GM19239 (cell line): Measurements from ENCODE around the gene EPS8.
A peak's percentile ranks its signal among the peaks of the same experiment; 100 is the strongest.

Experiments used
- DNase-seq: peaks from one replicate; pipeline ENCODE4 v3.0.0; 2011; ENCODE audit warnings: low spot score; ENCODE audit not compliant: insufficient read length
- FAIRE-seq: peaks from 2 replicates; lab custom pipeline; 2011; peaks lifted over from hg19 to GRCh38; lab: Jason Lieb, UNC

Gene EPS8

DNA sequence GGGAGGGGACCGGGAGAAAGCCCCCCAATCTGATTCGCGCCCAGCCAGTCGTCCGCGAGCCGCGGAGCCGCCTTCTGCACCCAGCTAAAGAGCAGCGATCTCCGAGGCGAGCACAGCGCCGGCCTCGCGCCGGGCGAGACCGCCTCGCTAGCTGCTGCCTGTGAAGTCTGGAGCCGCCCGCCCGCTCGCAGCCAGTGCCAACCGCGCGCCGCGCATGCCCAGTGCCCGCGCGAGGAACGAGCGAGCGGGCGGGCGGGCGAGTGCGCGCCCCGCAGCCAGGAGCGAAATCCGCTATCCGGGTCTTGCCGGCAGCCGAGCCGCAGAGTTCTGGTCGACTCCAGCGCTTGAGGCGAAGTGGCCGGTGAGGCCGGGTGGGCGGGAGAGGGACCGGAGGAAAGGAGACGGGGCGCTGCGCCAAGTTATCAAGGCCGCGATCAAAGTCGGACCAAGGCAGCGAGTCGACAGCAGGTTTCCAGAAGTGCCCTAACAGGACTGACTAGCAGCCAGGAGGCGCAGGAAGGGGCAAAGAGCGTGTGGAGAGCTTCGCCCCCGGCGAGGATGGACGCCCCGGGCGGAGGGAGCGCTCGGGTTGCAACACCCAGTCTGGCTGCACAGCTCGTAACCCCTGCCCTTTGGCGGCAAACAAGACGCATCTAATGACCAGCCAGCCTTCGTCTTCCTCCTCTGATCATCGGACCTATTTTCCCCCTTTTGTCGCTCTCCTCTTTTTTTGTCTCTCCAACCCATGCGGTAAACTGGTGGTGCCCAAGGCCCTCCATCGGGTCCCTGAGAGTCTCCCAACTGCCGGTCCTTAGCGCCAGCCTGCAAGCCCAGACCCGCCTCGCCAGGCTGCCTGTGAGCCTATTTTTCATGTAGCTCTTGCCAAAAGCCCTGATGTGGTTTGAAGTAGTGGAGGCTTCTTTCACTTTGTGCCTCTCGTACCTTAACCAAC is at the start of gene EPS8:
Gene EPS8, minus strand, starts transcription at position 169 of the 952 bp plus-strand sequence. CDS start 106,437 bp downstream, outside the sequence.
- FAIRE-seq = peak; percentile 79
- peak; percentile 80 for DNase-seq

GRCh38 chr12:15837141-15837790 is 48.1 kb upstream of the EPS8 start:
- no peak for FAIRE-seq
- DNase-seq = no peak

DNA sequence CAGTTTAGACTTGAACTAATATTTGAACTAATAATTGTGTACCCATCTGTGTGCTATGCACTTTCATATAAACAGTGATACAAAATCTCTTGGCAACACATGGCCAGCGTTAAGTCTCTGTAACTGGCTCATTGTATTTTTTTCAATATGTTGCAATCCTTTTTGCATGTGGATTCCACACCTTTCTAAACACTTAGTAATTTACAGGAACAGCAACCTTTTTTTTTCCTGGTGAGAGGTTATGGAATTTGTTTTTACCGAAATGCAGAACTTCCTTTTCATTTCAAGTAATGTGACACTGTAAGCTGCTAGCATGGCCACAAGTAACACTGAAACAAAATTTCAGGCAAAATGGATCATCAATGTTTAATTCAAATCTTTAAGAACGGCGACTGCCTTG is 45.4 kb upstream of the EPS8 start:
- DNase-seq (no peak), FAIRE-seq (no peak)

DNA sequence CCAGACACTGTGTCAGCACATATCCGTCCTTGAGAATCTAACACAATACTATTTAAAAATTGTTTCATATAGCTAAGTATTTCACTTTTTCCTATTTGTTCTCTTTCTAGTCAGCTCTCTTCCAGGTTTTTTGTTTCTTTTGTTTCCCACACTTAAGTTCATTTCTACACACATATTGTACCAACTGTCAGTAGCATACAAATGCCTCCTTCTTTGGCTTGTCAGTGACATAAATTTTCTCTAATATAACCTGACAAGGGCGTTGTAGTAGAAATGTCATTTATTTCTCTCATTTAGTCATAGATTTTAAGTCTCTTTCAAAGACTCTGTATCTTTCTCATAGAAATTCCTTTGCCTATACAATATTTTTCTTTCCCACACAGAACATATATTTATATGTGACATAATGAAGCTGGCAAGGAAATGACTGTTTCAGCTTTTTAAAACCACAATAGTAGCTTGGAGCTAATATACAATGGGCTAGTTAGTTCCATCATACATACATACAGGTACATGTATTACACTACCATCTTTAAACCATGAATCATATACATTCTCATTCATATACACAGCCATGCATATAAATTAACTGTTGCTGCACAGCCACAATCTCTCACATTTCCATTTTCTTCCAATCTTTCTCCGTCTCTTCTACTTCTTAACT is 42.3 kb upstream of the EPS8 start:
- DNase-seq = no peak
- FAIRE-seq = no peak

DNA sequence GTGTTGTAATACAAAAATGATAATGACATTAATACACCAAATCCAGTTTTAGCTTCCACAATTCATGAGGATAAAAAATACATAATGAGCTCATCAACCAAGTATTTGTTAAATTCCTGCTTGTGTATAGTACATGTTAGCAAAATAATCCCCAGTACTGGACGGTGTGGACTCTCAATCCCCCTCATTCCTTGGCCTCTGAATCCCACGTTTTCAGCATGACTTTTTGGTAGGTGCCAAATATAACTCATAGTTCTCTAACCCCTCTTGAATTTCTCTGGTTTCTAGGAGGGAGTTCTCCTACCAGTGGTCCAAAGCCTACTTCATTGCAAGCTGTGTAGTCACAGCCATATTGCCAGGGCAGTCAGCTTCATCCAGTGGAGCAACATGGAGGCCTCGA is 41.4 kb upstream of the EPS8 start:
- no peak for DNase-seq
- no peak for FAIRE-seq

GRCh38 chr12:15829949-15830348 is 40.8 kb upstream of the EPS8 start:
- FAIRE-seq (no peak), DNase-seq (no peak)

GRCh38 chr12:15829255-15829654 is 40.1 kb upstream of the EPS8 start:
- no peak for DNase-seq
- FAIRE-seq = no peak

DNA sequence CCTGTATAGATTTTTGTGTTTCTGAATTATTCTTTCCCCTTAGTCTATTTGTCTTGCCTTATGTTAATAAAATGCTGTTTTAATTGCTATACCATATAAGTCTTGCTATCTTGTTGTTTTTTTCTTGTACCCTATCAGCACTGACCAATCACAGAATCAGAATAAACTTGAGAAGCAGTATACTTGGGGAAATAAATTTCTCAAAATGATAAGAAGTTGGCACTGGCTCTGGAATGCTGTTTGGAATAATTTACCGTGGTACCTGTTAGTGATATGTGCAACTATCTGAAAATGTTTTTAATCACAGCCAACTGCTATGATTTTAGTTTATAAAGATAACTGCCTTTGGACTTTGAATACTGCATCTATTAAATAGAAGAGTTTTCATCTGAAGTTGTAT is 37.9 kb upstream of the EPS8 start:
- FAIRE-seq (no peak), DNase-seq (no peak)

DNA sequence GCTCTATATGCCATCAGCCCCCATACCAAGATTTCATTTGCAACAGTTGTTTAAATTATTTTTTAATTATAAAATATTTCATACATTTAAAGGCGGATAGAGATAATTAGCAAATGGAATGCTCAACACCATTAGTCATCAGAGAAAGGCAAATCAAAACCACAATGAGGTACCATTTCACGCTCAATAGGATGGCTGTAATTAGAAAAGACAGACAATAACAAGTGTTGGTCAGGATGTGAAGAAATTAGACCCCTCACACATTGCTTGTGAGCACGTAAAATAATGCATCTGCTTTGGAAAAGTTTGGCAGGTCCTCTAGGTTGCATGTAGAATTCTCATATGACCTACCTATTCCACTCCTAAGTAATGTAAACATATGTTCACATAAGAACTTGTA is 35.3 kb upstream of the EPS8 start:
- no peak for FAIRE-seq
- DNase-seq = no peak

GRCh38 chr12:15823360-15824128 is 34.4 kb upstream of the EPS8 start:
- FAIRE-seq = no peak
- DNase-seq = no peak

DNA sequence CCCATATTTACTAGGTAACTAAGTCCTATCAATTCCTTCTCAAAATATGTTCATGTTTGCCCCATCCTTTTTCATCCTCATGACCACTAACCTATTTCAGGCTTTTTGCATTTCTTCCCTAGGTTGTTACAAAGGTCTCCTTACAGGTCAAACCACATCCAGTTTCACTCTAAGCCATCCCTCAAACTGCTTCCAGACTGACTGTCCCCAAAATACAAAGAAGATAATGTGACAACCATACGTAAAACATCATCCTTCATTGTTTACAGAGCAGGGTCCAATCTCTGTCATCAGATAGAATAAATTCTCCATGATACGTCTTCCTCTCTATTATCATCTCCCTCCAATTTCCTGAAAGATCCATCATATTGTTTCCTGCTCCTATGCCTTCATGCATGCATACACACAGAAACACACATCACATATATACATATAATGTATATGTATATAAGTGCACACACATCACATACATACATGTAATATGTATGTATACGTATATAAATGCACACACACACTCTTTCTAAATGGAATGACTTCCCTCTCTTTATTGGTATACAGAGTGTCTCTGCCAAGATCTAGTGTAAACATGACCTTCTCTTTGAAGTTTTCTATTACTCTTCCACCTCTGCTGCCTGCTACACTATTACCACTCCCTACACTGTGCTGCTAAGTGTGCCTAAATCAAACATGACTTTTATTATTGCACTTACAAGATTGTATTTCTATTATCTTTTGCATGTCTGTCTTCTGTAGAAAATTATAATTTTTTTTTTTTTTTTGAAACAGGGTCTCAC is 30.7 kb upstream of the EPS8 start:
- DNase-seq (no peak), FAIRE-seq (no peak)

GRCh38 chr12:15818418-15818817 is 29.2 kb upstream of the EPS8 start:
- no peak for DNase-seq
- no peak for FAIRE-seq

- no peak for DNase-seq
- FAIRE-seq = no peak
Observed at GRCh38 chr12:15815730-15816129, 26.5 kb upstream of the EPS8 start.

- DNase-seq (no peak), FAIRE-seq (no peak)
Observed at GRCh38 chr12:15811214-15812127, 22.3 kb upstream of the EPS8 start.

- FAIRE-seq (no peak), DNase-seq (no peak)
Observed at GRCh38 chr12:15808652-15809051, 19.5 kb upstream of the EPS8 start.

DNA sequence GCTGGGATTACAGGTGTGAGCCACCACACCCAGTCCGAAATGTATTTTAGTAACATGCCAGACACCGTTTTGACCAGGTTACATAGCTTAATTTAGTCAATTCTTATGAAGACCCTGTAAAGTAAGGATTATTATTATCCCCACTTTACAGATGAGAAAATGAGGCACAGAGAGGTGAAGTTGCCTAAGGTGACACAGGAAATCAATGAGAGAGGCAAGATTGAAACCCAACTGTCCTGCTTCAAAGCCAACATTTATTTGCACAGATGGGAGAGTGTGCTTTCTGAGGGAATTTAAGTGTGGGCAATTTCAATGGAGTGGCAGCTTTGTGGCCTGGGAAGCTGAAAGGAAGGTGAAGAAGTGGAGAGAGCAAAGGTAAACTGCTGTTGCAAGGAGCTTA is 19.1 kb upstream of the EPS8 start:
- DNase-seq (no peak), FAIRE-seq (no peak)

DNA sequence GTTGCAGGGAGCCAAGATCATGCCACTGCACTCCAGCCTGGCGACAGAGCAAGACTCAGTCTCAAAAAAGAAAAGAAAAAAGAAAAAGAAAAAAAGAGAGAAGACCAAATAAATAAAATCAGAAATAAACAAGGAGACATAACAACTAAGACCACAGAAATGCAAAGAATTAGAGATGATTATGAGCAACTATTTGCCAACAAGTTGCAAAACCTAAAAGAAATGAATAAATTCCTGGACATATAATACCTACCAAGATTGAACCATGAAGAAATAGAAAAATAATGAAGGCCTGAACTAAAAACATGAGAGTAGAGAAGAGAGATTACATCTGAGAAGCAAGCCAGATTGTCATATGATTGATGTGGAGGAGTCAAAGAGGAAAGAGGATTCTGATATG is 17.6 kb upstream of the EPS8 start:
- no peak for FAIRE-seq
- no peak for DNase-seq
